ENCODE measurements around the gene PHAX.

- no peak for TF ChIP-seq CTCF (IDR thresholded peaks at IDR 0.05)
- TF ChIP-seq POLR2A (IDR thresholded peaks at IDR 0.05; ENCODE audit: low read depth), result no peak
- TF ChIP-seq POLR2AphosphoS5 (IDR thresholded peaks at IDR 0.05), result no peak
- no peak for TF ChIP-seq EP300 (IDR thresholded peaks at IDR 0.05)
Observed at GRCh38 chr5:126610160-126610559, 9.4 kb downstream of the PHAX start.
